NK-92 (cell line): ENCODE results near the gene POU2F2.
"Not testable (repeated sequence)": the region's sequence is repeated elsewhere in the genome, so short reads cannot be mapped to it uniquely, and the experiment has no call there.

Source experiments
- DNase-seq: peaks from one replicate; lab custom pipeline; 2025; ENCODE audit not compliant: unreplicated experiment; lab: John Stamatoyannopoulos, UW

The POU2F2 gene

DNA sequence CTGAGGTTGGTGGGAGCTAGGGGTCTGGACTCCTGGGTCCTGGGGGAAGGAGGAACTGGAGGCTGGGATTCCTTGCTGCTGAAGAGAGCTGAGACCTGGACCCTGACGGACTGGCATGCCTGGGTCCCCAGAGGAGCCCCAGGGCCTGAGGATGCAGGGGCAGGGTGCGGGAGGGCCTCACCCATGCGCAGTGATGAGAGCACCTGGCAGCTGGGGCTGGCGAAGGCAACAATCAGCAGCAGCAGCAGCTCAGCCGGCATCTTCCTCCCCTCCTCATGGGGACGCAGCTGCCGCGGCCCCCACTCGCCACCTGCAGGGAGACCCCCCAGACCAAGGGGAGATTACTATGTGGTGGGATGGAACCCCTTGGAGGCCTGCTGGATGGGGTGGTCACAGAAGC, 66.7 kb downstream of the POU2F2 start:
- no peak for DNase-seq

DNA sequence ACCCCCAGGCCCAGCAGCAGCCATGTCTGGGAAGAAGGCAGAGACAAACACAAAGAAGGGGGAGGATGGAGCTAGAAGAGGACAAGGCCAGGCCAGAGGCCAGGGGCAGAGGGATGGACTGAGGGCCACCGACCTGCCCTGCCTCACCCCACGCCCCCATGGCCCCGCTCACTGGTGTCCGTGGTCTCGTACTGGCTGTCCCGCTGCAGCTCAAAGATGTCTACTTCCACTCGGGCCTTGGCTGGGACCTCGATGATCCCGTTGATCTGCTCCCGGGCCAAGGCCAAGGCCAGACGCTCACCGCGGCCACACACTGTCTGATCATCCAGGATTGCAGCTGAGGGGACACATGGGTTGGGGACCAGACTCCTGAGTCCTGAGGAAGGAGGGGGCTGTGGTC, 67.2 kb downstream of the POU2F2 start:
- DNase-seq = no peak

DNA sequence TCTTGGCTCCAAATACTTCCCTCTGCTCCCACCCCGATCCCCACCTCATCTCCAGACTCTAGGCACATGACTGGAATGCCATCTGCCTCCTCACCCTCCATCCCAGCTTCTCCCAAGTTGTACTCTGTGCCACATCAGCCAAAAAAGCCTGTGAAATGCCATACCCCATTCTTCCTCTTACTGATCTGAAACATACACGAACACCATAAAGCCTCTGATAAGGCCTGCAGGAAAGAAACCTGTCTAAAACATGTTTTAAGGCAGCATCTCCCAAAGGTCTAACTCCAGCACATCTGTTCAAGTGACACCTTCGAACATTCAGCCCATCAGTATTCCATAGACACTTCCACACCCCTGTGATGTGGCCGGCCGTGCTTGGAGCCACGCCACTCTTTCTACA, 67.8 kb downstream of the POU2F2 start:
- DNase-seq = no peak

DNA sequence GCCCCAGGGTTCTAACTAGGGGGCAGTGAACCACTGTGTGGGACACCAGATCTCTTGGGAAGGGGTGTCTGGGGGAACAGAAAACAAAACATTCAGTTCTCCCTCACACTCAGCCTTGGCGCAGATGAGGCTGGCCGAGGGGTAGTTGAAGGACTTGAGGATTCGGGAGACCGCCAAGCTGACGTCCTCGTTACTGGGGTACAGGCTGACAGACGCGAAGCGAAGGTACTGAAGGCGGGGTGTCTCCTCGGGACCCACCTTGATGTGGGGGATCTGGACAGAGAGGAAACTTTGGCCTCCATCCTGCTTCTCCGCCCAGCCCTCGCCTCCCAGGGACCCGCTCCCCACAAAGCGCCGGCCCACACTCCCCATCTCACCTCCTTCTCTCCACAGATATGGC, 69.9 kb downstream of the POU2F2 start:
- DNase-seq = no peak

DNA sequence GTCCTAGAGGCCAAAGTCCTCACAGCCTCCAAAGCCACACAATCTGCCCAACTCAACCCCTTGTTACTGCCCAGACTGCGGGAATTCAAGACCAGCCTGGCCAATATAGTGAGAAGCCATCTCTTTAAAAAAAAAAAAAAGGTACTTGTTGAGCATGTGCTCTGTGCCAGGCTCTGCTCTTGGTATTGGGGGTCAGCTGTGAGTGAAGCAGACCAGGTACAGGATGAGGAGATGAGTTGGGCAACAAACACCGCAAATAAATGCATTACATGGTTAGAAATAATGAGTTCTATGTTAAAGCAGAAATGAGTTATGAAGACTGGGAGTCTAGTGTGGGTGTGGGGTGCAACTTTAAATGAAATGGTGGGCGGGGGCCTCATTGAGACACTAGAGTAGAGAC, 72.1 kb downstream of the POU2F2 start:
- no peak for DNase-seq

DNA sequence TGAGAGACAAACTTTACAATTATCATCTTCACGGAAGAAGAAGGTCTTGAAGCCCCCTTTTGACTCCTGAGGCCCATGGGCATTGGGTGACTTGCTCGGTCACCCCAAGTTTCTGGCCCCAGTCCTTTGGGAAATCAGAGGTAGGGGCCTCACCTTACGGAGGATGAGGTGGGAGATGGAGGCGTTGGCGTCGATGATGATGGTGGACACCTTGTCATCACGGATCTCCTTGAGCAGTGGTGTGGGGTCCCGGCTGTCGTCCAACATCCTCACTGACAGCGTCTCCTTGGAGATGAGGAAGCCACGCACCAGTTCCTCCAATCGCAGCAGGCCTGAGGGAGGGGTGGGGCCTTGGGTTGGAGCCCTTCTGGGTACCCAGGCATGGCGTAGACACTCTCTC, 73.0 kb downstream of the POU2F2 start:
- DNase-seq = no peak

DNA sequence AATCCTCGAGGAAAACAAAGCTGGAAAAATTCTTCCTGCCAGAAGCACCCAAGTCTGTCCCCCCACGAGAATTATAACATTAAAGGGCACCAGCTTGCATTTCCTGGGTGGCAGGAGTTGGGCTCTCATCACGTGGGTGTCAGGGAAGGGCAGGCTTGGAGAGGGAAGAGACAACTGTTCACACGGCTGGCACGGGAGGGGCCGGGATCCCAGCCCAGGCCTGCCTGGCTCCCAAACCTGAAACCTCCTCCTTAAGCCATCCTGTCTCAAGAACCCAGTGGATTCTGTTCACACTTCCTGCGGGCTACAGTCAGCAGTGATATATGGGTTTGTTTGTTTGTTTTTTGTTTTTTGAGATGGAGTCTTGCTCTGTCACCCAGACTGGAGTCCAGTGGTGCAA, 74.4 kb downstream of the POU2F2 start:
- no peak for DNase-seq

DNA sequence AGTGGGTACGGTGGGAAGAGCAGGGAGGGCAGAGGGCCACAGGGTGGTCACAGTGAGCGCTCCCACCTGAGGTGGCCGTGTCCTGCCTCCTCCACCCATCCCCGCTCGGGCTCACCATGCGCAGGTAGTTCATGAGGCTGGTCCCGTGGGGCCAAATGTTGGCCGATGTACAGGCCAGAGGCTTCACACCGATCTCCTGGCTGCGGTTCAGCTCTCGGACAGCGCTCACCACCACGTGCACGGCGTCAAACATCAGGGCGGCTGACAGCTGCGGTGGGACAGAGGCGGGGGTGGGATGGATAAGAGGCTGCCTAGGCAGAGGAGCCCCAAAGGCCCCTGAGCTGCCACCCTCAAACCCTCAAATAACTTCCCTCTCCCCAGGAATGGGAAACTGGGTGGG, 78.0 kb downstream of the POU2F2 start:
- DNase-seq = no peak

DNA sequence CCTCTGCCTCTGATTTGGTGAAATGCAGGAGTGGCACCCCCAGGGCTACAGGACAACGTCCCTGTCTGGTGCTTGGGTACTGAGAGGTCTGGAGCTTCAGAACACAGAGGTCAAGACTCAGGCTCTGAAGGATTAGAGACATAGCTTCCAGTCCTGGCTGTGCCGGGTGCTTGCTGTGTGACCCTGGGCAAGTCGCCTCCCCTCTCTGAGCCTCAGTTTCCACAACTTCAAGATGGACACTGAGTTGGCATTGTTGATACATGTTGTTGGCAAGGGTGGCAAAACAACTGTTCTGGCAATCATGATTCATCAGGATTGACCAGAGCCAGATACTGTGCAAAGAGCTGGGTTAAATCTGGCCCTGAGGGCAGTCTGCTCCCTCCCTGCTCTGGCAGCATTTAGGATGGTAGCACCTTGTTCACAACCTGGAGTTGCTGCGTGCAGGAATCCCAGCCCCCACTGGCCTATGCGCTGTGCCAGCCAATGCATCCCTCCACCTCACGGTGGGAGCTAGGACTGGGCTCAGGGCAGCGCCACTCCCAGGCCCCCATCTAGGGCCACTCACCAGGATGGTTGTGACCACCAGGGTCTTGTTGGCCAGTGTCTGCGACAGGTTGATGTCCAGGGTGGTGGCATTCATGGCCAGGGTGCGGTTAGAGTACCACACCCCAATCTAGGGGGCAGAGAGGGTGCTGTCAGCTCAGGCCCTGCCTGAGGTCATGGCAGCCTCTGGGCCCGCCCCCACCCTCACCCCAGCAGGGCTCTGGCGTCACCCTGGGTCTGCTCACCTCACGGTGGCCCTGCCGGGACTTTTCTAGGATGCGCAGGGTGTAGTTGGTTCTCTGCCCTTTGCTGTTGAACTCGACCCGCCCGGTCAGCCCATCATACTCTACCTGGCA, 79.0 kb downstream of the POU2F2 start:
- DNase-seq = no peak

DNA sequence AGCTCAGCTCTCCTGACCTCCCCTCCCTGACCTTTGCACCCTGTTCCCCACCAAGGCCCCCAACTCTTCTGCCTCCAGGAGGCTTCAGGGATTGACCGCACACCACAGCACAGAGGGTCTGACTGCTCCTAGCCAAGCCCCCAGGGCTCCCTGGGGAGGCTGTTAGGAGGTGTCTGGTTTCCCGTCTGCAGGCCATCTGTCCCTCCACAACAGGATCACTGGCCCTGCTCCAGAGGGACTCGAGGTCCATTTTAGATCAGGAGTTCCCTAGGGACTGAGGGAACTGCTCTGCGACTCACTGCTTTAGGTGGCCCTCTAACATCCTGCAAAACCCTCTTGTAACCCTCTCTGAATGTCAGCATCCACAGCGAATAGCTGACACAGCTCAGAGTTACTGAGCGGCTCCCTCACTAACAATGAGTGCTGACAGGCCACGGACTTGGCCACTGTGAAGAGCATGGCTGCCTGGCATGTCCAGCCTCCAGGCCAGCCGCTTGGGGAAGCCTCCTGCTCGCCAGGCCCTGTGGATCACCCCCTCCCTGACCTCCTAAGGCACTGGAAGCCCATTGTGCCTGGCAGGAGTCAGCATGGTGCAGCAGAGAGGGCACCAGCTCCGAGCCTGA, 79.9 kb downstream of the POU2F2 start:
- no peak for DNase-seq

DNA sequence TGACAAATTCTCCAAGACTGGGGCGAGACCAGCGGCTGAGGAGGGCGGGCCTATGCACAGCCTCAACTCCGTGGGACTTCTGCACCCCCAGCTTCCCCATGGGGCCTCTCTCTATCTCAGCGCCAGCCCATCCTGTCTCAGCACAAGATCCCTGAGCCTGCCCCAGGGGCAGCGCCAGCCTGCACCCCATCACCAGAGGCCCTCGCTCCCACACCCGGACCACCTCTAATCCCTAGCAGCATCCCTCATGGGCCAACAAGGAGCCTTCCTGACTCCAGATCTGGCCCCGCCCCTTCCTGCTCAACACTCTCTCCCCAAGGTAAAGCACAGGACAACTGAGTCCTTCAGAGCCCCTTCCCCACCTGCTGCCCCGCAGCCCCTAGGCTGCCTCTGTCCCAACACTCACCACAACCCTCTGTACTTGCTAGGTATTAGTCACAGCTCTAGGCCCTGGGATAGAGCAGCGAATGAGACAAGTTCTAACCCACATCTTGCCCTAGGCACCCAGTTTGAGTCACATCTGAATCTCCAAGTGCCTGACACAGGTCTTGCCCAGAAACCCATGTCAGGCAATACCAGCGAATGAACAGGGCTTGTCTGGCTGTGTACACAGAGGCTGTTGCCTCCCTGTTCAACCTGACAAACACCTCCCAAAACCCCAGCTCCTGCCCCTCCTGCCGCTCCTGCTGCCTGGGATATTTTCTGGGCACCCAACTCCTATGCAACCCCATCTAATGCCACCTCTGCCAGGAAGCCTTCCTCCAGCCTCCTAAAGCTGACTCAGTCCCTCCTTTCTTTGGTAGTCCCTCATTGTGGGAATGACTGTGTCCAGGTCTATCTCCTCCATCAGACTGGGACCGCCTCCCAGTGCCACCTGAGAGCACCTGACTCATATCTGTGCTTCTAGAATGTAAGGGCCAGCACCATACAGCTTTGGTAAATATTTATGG, 80.8 kb downstream of the POU2F2 start:
- no peak for DNase-seq

DNA sequence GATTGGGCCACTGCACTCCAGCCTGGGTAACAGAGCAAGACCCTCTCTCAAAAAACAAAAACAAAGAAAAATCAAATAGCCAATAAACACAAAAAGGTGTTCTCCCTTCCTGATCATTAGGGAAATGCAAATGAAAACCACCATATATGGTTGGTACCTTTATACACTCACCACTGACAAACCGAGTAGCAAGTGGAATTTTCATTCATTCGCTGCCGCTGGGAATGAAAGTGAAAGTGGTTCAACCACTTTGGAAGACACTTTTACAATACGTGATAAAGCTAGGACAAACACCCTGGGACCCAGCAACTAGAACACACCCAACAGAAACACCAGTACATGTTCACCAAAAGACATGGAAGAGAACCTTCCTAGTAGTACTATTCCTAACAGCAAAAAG, 83.3 kb downstream of the POU2F2 start:
- DNase-seq = no peak

DNA sequence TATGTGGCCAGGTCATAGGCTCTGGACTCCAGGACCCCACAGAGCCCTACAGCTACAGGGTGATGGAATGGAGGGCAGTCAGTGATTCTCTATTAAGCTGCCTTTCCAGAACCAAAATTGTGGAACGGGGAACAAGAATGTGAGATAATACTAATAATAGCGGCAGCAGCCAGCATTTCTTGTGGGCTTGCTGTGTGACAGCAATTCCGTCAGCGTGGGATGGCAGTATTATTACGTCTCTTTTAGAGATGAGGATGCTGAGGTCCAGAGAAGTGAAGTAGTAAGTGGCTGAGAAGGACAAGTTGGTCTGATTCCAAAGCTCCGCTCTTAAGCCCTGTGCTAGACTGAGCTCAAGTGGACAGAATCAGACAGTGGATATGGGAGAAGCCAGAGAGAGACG, 86.7 kb downstream of the POU2F2 start:
- no peak for DNase-seq

DNA sequence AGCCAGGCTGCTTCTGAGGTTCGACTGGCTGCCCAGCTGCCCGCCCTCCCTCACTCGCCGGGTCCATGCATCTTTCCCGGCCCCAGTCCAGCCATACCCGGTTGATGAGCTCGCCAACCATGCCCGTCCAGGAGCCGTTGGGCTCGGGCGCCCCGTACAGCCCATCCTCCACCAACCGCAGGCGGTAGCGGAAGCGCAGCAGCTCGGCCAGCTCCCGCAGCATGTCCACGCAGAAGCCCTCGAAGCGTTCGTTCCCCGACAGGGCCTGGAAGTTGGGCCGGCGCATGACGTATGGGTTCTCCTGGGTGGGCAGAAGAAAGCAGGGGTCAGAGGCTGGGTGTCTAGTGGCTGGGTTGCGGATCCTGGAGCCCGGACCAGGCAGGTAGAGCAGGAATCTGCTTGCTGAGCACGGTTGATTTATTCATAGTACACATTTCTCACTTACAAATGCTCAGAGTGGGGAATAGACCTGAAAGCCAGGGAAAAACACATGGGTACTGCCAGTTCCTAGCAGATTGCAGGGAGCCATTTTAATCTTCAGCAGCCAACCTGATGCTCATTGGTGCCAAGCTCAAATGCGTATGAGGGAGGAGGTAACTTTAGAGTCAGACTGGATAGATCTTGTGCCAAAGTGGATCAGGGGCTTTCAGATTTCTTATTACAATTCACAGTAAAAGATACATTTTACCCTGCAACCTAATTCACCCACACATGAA, 89.6 kb downstream of the POU2F2 start:
- DNase-seq = no peak

DNA sequence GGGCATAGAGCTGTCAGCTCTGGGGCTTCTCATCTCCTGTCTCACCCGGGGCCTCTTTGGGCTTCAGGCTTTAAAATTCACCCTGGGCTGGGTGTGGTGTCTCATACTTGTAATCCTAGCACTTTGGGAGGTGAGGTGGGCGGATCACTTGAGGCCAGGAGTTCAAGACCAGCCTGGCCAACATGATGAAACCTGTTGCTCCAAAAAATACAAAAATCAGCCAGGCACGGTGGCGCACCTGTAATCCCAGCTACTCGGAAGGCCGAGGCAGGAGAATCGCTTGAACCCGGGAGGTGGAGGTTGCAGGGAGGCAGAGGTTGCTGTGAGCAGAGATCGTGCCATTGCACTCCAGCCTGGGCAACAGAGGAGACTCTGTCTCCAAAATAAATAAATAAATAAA, 91.8 kb downstream of the POU2F2 start:
- not testable (repeated sequence) for DNase-seq

DNA sequence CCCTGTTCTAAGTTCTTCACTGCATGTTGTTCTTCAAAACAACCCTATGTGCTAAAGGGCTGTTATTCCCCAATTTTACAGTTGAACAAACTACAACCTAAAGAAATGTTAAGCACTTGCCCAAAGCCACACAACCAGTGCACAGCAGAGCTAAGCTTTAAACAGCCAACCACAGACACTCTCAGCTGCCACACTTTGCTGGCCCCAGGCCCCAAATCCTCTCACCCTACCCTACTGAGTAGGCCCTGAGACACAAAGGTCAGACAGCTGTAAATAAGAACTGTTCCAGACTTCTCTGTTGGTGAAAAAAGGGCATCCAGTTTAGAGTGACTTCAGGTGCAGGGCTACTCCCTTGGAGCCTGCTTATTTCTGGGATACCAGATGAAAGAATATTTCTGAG, 92.2 kb downstream of the POU2F2 start:
- DNase-seq = no peak

DNA sequence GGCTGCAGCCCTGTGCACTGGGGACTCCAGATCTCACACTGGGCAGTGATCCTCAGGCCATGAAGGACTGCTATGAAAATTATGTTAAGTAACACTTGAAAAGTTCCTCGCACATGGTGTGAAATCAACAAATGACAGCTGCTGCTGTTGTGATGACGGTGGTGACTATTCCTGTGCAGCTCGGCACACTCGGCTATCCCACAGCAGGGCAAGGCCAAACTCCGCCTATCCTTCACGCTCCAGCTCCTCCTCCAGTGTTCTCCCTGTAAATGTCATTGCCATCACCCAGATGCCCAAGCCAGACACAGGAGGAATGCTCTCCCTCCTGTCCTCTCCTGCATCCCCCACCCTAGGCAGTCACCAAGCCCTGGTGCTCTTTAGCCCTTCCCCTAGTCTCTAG, 93.6 kb downstream of the POU2F2 start:
- DNase-seq = no peak

DNA sequence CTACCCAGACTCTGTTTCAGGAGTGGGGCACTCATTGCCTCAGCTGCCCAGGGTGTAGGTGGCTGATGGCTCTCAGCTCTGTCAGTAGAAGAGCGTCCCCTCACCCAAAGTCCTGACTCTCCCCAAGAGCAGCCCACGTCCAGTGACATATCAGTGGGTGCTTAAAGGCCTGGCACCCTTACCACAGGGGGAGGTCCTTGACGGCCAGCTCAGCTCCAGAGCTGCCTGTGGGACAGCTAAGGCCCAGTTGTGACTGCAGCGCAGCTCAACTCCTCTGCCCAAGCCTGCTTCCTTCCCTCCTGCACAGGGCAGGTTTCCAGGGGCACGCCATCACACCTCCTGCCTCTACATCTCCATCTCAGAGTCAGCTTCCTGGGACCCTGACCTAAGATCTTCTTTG, 94.6 kb downstream of the POU2F2 start:
- no peak for DNase-seq
